ENCODE measurements around the gene MAP4. TPM values are rescaled to one million over a fixed set of nuclear protein-coding genes. Genes with fewer than 3 reads are reported as not detected.

MAP4 gene
- total and polyA plus RNA-seq, 2 donors (not counting 3 experiments of a cell fraction or from before 2014, with no cell fraction given): 121 to 290 TPM

GRCh38 chr3:48065035-48065434 lies 48.8 kb upstream of the MAP4 start:
- TF ChIP-seq EZH2 (IDR thresholded peaks at IDR 0.05; ENCODE audit: borderline replicate concordance, low read depth, low read length, severe bottlenecking) (no peak), POLR2AphosphoS5 (IDR thresholded peaks at IDR 0.05; ENCODE audit: insufficient read depth, low read depth, low read length) (no peak), FOS (IDR thresholded peaks at IDR 0.05; ENCODE audit: borderline replicate concordance, insufficient read depth, low read length) (no peak), MYC (IDR thresholded peaks at IDR 0.05; ENCODE audit: low read depth, low read length) (no peak), CTCF (IDR thresholded peaks at IDR 0.05; ENCODE audit: extremely low read depth in 1 of 2, insufficient read depth in 1 of 2, low read depth in 1 of 2, low read length in 2 of 2) (no peak), JUN (IDR thresholded peaks at IDR 0.05; ENCODE audit: borderline replicate concordance, insufficient read depth, insufficient read length, low read depth) (no peak), GATA2 (IDR thresholded peaks at IDR 0.05; ENCODE audit: insufficient read depth, insufficient read length, low read depth, low read length) (no peak), POLR2A (IDR thresholded peaks at IDR 0.05; ENCODE audit: low read depth, low read length) (no peak), MAX (IDR thresholded peaks at IDR 0.05; ENCODE audit: insufficient read depth, insufficient read length) (no peak)
- Histone ChIP-seq H4K20me1 (replicated peaks; ENCODE audit: control insufficient read depth, extremely low read depth, insufficient read depth, low read length) (peaks cover 9% of the 10 kb centered on the region), H3K27ac (ENCODE audit: insufficient read depth, low read depth, low read length) (no peak overlapping the region), H3K9me3 (replicated peaks; ENCODE audit: control insufficient read depth, insufficient read depth, low read length) (no peaks in the 10 kb centered on the region), H3K4me1 (ENCODE audit: control insufficient read depth, extremely low read depth, insufficient read depth, low read length) (peaks cover 2% of the 10 kb centered on the region), H3K9ac (replicated peaks; ENCODE audit: extremely low read depth, insufficient read depth, low read length) (no peak overlapping the region), H3K4me3 (replicated peaks in 1 of 3; ENCODE audit: insufficient read depth in 1 of 3, low read depth in 1 of 3, low read length in 3 of 3) (no peak overlapping the region), H3K4me2 (ENCODE audit: insufficient read depth, low read length) (no peak overlapping the region), H3K36me3 (ENCODE audit: control insufficient read depth in 2 of 2, extremely low read depth in 1 of 2, insufficient read depth in 2 of 2, low read length in 2 of 2) (no peaks in the 10 kb centered on the region), H2AFZ (ENCODE audit: low read depth, low read length) (no peak overlapping the region), H3K9me1 (replicated peaks; ENCODE audit: control insufficient read depth, extremely low read depth, insufficient read depth, low read length) (no peaks in the 10 kb centered on the region), H3K27me3 (ENCODE audit: control insufficient read depth in 2 of 2, insufficient read depth in 2 of 2, low read length in 2 of 2) (no peaks in the 10 kb centered on the region), H3K79me2 (ENCODE audit: control insufficient read depth, insufficient read depth, low read length) (peaks cover 88% of the 10 kb centered on the region)
- DNase-seq (ENCODE audit: low read depth, low spot score): no peak
- BruUV-seq (replicated peaks): no TSS peak
- FAIRE-seq: no peak
- intact Hi-C loops (cut with micrococcal nuclease): no loop called here
- POLR2A ChIA-PET: no interaction called here
- dilution Hi-C loops (cut with MboI; ENCODE audit: extremely low pct_ligation_motif_present, low sequenced_read_pairs): no loop called here
- CTCF ChIA-PET: no interaction called here

Measured in endothelial cell of umbilical vein (primary cell).